GM12875 (cell line): ENCODE measurements around the gene IFNL3.

ENCODE experiments used
- H3K4me3 ChIP-seq: one replicate; pipeline ENCODE4 v1.5.1; 2011; ENCODE audit warnings: low read depth, low read length, control low read depth
- TF ChIP-seq, protein P1 (sequence below): IDR thresholded peaks from 2 replicates; pipeline ENCODE4 v1.5.1; 2011; ENCODE audit warnings: low read depth, mild to moderate bottlenecking, control low read depth, inconsistent platforms, low read length, moderate library complexity, borderline replicate concordance; ENCODE audit not compliant: insufficient read depth

IFNL3 gene

DNA sequence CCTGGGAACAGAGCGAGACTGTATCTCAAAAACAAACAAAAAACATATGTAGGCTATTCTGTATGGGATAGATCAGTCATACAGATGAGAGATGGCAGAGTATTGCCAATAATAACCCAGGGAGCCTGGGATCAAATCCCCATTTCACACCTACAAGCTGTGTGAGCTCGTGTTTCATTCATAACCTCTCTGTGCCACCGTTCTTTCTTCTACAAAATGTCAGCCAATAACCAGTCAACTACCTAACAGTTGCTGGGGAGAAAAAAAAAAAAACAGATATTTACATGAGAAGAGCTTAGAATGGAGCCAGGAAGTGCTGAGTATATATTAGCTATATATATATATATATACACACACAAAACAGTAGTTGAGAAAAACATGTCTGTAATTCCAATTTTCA is 16.9 kb upstream of the IFNL3 start:
- TF ChIP-seq, protein P1, sequence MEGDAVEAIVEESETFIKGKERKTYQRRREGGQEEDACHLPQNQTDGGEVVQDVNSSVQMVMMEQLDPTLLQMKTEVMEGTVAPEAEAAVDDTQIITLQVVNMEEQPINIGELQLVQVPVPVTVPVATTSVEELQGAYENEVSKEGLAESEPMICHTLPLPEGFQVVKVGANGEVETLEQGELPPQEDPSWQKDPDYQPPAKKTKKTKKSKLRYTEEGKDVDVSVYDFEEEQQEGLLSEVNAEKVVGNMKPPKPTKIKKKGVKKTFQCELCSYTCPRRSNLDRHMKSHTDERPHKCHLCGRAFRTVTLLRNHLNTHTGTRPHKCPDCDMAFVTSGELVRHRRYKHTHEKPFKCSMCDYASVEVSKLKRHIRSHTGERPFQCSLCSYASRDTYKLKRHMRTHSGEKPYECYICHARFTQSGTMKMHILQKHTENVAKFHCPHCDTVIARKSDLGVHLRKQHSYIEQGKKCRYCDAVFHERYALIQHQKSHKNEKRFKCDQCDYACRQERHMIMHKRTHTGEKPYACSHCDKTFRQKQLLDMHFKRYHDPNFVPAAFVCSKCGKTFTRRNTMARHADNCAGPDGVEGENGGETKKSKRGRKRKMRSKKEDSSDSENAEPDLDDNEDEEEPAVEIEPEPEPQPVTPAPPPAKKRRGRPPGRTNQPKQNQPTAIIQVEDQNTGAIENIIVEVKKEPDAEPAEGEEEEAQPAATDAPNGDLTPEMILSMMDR, result no peak
- no peak overlapping the region for H3K4me3 ChIP-seq

DNA sequence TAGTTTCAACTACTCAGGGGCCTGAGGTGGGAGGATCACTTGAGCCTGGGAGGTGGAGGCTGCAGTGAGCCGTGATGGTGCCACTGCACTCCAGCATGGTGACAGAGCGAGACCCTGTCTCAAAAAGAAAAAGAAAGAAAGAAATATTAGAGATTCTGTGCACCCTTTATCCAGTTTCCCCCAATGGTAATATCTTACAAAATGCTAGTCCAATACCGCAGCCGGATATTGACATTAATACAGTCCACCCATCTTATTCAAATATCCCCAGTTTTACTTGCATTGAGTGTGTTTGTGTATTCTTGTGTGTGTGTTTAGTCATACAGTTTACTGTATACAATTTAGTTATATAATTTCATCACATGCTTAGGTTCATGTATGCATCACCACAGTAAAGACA is 12.4 kb upstream of the IFNL3 start:
- no peak overlapping the region for H3K4me3 ChIP-seq
- TF ChIP-seq, protein P1, result no peak

DNA sequence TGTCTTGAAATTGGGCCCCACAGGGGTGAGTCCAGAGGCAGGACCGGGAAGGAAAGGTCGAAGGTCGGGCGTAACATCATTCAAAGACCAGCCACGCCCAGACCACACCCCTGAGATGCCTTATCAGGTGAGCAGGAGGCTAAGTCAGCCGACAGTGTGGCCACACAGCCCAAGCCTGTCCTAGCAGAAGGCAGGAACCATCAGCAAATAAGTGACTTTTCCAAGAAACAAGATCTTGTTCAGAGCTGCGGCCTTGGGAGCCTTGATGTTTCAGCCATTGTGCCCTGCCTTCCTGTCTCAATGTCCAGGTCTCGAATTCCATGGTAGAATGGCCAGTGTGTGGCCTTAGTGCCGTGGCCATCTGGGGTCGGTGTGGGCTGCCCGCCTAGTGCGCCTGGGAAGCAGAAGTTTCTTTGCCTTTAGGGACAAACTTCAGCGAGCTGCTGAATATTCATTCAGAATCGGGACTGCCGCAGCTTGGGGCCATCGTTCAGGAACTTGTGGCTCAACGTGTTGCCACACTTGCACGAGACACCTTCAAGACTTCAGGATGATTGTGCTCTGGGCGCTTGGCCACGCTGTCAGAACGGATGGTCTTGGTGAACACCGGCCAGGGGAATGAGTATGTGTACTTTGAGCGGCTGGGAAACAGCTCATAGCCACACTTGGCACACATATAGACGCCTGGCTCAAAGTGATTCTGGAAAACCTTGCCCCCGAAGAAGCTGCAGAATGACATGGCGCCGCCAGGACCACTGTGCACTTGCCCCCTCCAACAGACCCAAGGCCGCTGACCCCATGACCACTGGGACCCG is 9.9 kb upstream of the IFNL3 start:
- H3K4me3 ChIP-seq, result no peak overlapping the region
- TF ChIP-seq, protein P1, result no peak

DNA sequence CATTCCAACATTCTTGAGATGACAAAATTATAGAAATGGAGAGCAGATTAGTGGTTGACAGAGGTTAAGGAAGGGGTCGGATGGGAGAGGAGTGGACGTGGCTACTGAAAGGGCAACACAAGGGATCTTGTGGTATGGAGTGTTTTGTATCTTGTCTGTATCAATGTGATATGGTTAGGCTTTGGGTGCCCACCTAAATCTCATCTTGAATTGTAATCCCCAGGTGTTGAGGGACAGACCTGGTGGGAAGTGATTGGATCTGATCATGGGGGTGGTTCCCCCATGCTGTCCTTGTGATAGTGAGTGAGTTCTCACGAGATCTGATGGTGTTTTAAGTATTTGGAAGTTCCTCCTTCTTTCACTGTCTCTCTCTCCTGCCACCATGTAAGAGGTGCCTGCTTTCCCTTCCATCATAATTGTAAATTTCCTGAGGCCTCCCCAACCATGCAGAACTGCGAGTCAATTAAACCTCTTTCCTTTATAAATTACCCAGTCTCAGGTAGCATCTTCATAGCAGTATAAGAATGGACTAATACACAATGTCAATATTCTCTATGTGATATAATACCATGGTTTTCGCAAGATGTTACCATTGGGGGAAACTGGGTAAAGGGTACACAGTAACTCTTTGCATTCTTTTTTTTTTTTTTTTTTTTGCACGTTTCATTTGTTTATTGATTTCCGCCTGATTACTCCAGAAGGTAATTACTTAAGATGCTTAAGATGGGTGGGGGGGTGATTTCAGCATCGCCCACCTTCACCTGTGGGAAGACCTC is 8.8 kb upstream of the IFNL3 start:
- H3K4me3 ChIP-seq, result no peak overlapping the region
- TF ChIP-seq, protein P1, result no peak

DNA sequence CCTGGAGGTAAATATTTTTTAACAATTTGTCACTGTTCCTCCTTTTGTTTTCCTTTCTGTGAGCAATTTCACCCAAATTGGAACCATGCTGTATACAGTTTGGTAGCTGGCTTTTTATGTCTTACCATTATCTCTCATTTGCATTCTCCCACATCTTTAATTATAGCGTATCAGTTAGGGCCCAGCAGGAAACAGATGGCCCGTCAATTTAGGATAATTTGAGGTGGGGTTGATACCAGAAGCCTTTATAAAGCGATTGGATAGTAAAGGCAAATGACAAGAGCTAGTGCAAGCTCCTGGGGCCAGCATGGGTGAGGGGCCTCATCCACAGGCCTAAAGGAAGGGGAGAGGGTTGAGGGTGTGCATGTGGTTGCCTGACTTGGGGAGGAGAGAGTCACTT is 7.7 kb upstream of the IFNL3 start:
- H3K4me3 ChIP-seq, result no peak overlapping the region
- TF ChIP-seq, protein P1, result no peak

DNA sequence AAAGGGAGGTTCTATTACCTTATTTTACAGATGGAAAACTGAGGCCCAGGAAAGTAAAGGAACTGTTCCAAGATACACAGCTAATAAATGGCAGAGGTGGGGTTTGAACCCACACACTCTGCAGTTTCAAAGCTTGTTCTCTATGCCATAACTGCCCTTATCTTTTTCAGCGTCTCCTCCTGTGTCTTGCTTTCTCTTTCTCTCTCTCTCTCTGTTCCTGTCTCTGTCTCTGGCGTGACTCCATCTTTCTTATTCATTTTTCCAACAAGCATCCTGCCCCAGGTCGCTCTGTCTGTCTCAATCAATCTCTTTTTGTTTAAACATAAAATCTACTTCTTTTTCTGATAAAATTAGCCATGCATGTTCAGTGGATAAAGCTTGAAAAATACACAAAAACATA is 7.0 kb upstream of the IFNL3 start:
- H3K4me3 ChIP-seq, result no peak overlapping the region
- TF ChIP-seq, protein P1, result no peak
